ENCODE results near the gene IL17RB. TPM values are rescaled to one million over a fixed set of nuclear protein-coding genes. Genes with fewer than 3 reads are reported as not detected.
A peak's percentile ranks its signal among the peaks of the same experiment; 100 is the strongest.

Gene IL17RB
- total RNA-seq, 1 donor from 2014 or later = 11.1 TPM

DNA sequence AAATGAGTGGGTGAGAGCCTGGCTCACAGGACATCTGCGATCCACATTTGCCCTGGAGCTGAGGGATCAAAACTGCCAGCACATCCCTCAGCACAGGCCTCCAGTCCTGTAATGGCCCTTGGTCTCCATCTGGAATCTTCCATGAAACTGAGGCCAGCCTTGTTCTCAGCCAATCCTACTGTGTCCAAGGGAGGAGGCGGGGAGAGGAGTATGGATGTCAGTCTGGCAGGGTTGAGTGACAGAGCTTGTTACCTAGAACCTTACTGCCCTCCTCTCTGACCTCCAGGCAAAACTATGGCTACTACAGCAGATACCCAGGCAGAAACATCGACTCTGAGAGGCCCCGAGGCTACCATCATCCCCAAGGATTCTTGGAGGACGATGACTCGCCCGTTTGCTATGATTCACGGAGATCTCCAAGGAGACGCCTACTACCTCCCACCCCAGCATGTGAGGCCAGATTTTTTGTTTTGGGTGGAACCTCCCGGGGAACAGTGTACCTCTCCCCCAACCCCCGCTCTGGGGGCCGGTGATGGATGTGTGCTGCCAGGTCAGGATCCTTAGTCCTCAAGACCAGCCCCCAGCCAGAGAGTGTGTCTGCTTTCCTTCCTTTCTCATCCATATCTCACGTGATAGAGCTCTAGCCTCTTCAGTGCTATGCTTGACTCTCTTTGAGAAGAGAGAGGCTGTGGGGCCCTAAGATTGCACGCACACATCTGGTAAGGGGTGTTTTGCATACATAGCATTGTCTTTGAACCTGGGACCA lies 41.5 kb upstream of the IL17RB start:
- peaks cover 9% of the 10 kb centered on the region for H3K4me1 Mint-ChIP-seq (ENCODE audit: low read depth)
- no peaks in the 10 kb centered on the region for H3K9me3 Mint-ChIP-seq (ENCODE audit: low read depth)
- no peak for DNase-seq (ENCODE audit: low spot score, unreplicated experiment)
- no peak overlapping the region for H3K27ac Mint-ChIP-seq
- H3K4me3 Mint-ChIP-seq (ENCODE audit: low read depth) = no peak overlapping the region
- TF ChIP-seq, protein P1, sequence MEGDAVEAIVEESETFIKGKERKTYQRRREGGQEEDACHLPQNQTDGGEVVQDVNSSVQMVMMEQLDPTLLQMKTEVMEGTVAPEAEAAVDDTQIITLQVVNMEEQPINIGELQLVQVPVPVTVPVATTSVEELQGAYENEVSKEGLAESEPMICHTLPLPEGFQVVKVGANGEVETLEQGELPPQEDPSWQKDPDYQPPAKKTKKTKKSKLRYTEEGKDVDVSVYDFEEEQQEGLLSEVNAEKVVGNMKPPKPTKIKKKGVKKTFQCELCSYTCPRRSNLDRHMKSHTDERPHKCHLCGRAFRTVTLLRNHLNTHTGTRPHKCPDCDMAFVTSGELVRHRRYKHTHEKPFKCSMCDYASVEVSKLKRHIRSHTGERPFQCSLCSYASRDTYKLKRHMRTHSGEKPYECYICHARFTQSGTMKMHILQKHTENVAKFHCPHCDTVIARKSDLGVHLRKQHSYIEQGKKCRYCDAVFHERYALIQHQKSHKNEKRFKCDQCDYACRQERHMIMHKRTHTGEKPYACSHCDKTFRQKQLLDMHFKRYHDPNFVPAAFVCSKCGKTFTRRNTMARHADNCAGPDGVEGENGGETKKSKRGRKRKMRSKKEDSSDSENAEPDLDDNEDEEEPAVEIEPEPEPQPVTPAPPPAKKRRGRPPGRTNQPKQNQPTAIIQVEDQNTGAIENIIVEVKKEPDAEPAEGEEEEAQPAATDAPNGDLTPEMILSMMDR (IDR thresholded peaks at IDR 0.05; ENCODE audit: unreplicated experiment) = no peak
- H3K27me3 Mint-ChIP-seq = peaks cover 6% of the 10 kb centered on the region
- no peaks in the 10 kb centered on the region for H3K36me3 Mint-ChIP-seq (ENCODE audit: insufficient read depth)

DNA sequence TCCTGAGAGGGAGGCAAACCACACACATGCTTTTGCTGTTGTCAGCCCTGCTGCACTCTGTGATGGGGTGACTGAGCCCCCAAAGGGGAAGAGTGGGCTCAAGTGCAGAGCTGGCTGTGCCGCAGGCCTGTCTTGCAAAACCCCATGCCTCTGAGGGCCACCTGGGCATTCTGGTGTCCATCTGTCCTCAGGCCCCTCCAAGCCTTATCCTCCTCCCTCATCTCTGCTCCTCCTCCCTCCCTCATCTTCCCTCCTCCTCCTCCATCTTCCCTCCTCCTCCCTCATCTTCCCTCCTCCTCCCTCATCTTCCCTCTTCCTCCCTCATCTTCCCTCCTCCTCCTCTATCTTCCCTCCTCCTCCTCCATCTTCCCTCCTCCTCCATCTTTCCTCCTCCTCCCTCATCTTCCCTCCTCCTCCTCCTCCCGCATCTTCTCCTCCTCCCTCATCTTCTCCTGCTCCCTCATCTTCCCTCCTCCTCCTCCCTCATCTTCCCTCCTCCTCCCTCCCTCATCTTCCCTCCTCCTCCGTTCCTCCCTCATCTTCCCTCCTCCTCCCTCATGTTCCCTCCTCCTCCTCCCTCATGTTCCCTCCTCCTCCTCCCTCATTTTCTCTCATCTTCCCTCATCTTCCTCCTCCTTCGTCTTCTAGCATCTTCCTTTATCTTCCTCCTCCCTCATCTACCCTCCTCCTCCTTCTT lies 40.8 kb upstream of the IL17RB start:
- Mint-ChIP-seq H3K27me3 (peaks cover 6% of the 10 kb centered on the region), H3K27ac (no peak overlapping the region), H3K4me1 (ENCODE audit: low read depth) (peaks cover 9% of the 10 kb centered on the region), H3K4me3 (ENCODE audit: low read depth) (no peak overlapping the region), H3K9me3 (ENCODE audit: low read depth) (no peaks in the 10 kb centered on the region), H3K36me3 (ENCODE audit: insufficient read depth) (no peaks in the 10 kb centered on the region)
- TF ChIP-seq, protein P1 (IDR thresholded peaks at IDR 0.05; ENCODE audit: unreplicated experiment) = no peak
- no peak for DNase-seq (ENCODE audit: low spot score, unreplicated experiment)

DNA sequence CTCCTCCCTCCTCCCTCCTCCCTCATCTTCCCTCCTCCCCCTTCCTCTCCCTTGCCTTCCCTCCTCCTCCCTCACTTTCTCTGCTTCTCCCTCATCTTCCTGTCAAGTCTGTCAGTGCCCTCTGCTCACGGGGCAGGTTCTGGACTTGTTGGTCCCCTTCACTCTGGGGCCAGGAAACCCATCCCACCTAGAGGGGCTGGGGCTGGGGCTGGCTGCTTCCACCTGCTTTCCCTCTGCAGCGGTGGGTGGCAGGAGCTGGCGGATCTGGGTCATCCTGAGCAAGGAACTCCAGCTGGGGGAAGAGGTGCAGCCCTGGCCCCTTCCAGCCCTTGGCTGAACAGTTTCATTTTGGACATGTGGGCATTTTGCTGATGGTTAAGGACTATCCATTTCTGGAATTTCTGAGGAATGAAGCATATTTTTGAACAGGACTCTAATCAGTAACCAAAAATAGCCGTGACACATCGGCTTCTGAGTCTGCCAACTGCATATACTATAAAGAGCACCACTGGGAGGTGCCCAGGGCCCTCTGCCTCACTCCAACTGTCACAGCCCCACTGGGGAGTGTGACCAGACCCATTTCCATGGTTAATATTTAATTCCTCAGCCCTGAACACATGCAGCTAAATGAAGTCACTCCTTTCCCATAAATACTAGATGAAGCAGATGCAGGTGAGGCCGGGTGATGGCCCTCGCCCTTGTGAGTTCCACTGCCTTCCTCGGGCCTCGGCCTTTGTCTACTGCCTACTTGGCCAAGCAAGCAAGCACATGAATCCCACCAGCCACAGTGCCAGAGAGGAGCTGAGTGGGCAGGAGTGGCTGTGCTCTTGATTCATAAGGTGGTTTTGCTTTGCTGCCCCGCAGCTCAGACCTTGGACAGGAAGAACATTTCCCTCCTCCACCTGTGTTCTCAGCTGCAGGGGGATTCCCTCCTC lies 39.9 kb upstream of the IL17RB start:
- TF ChIP-seq, protein P1 (IDR thresholded peaks at IDR 0.05; ENCODE audit: unreplicated experiment) = no peak
- Mint-ChIP-seq H3K27ac (peak overlapping the region; percentile 85), H3K36me3 (ENCODE audit: insufficient read depth) (no peaks in the 10 kb centered on the region), H3K27me3 (peaks cover 6% of the 10 kb centered on the region), H3K4me3 (ENCODE audit: low read depth) (no peak overlapping the region), H3K9me3 (ENCODE audit: low read depth) (no peaks in the 10 kb centered on the region), H3K4me1 (ENCODE audit: low read depth) (peaks cover 9% of the 10 kb centered on the region)
- DNase-seq (ENCODE audit: low spot score, unreplicated experiment) = no peak

DNA sequence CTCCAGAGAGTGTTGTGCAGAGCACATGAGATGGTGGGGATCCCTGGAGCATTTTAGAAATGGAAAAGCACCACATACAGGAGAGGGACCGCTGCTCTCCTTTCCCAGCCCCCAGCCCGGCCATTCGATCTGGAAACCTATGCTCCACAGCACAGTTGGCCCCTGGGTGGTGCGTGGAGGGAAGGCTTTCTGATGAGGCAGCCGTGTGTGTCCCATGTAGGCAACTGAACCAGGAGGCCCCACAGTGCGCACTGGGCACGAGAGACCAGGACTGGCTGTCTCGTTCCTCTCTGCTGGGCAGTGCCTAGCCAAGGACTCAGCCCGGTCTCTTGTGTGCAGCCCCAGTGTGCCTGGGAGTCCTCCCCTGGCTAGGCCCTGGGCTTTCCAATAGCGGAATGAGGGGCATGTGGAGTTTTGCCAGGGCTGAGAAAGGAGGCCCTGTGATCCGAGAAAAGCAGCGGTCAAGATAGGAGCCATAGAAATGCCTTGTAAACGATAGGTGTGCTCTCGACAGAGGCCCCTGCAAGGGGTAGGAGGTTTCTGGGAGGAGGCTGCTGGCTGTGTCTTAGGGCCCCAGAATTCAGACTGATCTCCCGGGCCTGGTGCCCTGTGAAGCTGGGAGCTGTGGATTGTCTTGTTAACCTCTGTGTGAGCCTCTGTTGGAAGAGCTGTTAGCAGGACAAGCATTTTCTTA lies 39.1 kb upstream of the IL17RB start:
- TF ChIP-seq, protein P1 (IDR thresholded peaks at IDR 0.05; ENCODE audit: unreplicated experiment) = no peak
- no peak for DNase-seq (ENCODE audit: low spot score, unreplicated experiment)
- Mint-ChIP-seq H3K4me3 (ENCODE audit: low read depth) (no peak overlapping the region), H3K9me3 (ENCODE audit: low read depth) (no peaks in the 10 kb centered on the region), H3K27me3 (peaks cover 6% of the 10 kb centered on the region), H3K36me3 (ENCODE audit: insufficient read depth) (no peaks in the 10 kb centered on the region), H3K4me1 (ENCODE audit: low read depth) (peaks cover 9% of the 10 kb centered on the region), H3K27ac (no peak overlapping the region)
